ENCODE results near the gene RASD1.

The RASD1 gene

GRCh38 chr17:17496189-17497064 lies at the start of gene RASD1:
RASD1 (minus strand) TSS chr17:17496395; CDS start chr17:17496181, 214 bp downstream.
- DNase-seq: peak; percentile 77

DNA sequence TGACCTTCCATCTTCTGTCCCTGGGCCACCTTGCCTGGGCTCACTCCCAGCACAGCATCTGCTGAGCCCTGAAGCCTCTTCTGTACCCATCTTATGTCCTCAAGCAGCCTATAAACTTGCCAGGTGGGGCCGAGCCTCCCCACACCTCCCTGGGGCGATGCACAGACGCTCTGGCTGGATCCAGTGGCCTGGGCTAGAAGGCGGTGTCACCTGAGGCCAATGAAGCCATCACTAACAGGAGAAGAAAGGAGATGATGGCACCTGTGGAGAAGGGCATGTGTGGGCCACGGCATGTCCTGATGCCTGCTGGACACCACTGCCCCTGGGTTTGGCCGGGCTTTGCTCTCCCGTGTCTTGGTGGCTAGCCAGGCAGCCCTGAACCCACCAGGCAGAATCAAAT lies 49.8 kb upstream of the RASD1 start:
- no peak for DNase-seq

- no peak for DNase-seq
These were observed 49.0 kb upstream of the RASD1 start for GRCh38 chr17:17545031-17545820.

DNA sequence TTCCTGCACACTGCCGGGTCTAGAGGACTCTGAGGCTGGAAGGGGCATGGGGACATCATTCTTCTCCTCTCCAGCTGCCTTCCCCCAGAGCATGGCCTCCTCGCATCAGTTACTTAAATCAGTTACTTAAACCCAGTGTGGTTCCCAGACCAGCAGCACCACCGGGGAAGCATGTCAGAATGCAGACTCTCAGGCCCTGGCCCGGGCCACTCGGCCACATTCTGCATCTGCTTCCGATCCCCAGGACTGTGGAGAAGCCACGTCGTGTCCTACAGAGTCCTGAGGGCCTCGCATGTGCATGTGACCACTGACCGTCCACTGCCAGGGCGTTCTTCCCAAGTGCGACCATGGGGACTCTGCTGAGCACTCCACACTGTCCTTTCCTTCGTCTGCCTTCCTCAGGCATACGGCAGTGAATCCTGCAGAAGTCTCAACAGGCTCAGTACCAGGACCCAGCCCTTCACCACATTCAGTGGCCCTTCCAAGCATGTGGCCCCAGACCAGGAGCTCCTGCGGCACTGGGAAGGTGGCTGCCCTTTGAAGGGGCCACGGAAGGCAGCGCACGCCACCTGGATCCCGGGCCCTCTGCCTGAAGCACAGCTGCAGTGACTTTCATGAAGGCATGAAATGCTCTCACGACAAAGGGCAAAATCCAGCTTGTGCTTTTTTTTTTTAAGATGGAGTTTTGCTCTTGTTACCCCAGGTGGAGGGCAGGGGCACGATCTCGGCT lies 46.9 kb upstream of the RASD1 start:
- no peak for DNase-seq

DNA sequence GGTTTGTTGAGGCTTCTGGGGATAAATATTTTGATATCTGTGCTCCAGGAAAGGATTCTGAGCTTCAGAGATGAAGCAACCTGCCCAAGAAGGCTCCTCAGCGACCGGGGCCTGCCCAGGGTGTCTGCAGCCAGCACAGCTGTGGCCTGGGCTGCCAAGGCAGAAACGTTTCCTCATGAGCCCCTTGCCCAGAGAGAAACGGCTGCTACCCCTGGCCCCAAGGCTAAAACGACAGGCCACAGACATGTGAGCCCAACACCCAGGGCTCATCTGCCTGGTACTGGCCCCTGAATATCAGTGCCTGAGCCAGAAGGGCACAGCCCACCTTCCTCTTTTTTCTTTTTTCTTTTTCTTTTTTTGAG lies 45.4 kb upstream of the RASD1 start:
- DNase-seq: no peak

DNA sequence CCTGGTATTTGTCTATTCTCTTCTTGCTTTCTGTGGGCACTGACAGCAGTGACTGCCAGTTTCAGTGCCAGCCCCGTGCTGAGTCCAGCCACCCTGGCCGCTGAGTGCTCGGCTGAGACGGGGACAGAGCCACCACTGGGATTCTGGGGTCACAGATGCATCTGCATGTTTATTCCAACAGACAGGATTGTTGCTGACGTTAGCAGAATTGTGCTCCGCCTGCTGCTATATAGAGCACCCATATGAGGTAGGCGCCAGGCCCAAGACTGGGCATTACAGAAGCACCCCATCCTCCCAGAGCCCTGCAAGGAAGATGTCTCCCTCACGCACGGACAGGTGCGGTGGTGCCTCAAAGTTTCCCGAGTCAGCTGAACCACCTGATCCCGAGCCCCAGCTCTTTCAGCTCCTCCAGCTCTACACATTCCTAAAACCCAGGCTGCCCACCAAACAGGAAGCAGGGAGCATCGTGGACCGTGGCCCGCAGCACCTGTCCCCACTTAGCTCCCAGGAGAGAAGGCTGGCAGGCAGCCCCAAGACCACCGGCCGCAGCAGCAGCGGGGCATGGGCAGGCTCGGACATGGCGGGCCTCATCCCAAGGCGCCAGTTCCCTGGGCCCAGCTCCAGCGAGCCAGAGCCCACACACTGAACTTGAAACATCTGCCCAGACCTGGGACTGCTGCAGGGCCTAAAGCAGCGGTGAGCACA lies 44.9 kb upstream of the RASD1 start:
- DNase-seq: no peak

GRCh38 chr17:17540278-17540906 lies 44.2 kb upstream of the RASD1 start:
- no peak for DNase-seq

DNA sequence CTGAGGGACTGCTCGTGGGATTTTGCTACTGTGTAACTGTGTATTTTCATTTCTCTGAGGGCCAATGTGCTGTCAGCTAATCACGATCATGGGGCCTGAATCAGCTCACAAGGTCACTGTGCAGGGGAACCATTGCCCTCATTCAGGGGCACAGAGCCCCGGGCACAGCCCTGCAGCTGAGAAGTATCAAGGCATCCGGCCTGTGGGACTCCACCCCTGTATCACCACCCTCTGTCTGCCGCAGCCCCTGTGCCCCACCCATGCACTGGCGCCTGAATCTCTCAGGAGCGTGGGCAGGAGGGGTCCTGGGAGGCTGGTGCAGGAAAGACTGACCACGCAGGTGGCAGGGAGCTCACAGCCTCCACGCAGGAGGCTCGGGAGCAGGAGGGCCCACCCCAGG lies 43.4 kb upstream of the RASD1 start:
- DNase-seq: no peak

- DNase-seq: no peak
These were observed 42.5 kb upstream of the RASD1 start for GRCh38 chr17:17538417-17539391.

DNA sequence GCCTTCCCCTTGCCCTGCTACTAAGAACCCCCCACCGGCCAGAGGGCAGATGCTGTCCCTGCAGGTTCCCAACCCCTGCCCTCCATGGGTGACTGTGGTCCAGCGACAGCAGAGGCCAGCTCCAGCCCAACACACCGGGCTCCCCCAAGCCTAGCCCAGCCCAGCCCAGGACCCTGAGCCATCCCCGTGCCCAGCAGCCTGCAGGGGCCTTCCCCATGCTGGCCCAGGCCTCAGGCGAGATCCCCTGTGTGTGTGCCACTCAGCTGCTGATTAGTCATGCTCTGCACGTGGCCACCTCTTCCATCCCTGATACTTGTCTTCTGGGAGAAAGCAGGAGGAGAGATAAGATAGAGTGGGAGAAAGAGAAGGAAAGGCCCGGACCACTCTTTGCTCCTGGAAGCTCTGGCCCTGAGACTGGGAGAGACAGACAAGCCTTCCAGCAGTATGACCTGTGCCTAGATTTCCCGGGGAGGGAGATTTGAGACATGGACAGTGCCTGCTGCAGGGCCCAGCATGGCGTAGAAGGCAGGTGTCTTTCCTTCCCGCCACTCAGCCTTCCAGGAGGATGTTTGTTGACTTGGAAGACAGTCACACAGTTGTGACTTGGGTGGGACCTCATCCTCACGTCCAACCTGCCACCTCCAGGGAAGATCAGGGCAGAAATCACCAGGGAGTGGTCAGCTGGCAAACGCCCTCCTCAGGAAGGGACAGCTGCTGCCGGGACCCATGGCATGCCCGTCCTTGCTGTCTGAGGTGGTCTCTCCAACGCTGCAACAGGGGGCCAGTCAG lies 41.3 kb upstream of the RASD1 start:
- no peak for DNase-seq

DNA sequence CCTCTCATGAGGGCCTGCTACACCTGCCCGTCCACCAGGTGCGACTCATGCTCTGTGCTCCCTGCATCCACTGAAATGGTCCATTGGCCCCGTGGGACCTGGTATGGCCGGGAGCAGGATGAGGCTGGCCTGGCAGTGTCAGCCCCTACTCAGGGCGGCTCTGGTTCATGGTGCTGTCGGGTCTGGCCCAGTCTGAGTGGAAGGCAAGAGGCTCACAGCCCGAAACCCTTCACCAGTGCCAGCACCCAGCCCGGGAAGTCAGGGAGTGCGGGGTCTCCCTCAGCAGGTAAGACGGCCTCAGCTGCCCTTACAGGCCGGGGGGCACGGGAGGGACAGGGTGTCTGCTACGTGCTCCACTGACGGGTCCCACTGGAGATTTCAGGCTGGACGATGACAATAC lies 40.5 kb upstream of the RASD1 start:
- no peak for DNase-seq

DNA sequence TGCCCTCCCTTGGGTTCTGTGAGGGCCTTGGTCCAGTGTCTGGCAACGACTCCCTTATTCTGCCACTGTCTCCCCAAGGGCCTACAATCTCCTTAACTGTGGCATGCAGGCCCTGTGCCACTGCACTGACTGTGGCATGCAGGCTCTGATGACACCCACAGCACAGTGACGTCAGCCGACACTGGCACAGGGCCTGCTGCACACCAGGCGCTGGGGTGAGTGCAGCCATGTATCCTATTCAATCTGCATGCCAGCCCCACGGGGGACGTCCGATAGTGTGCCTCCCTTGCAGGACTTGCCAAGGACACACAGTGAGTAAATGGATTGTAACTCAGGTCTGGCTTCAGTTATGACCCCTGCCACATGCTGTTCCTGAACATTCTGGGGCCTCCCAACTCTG lies 39.8 kb upstream of the RASD1 start:
- no peak for DNase-seq

- no peak for DNase-seq
These were observed 37.8 kb upstream of the RASD1 start for GRCh38 chr17:17533901-17534441.

DNA sequence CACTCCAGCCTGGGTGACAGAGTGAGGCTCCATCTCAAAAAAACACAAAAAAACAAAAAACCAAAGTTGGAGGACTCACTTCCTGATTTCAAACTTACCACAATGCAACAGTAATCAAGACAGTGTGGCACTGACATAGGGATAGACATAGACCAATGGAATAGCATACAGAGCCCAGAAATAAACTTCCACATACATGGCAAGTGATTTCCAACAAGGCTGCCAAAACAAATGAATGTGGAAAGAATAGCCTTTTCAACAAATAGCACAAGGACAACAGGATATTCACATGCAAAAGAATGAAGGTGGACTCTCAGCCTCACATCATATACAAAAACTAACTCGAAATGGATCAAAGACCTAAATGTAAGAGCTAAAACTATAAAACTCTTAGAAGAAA lies 36.8 kb upstream of the RASD1 start:
- no peak for DNase-seq

GRCh38 chr17:17531156-17531555 lies 35.0 kb upstream of the RASD1 start:
- DNase-seq: no peak

DNA sequence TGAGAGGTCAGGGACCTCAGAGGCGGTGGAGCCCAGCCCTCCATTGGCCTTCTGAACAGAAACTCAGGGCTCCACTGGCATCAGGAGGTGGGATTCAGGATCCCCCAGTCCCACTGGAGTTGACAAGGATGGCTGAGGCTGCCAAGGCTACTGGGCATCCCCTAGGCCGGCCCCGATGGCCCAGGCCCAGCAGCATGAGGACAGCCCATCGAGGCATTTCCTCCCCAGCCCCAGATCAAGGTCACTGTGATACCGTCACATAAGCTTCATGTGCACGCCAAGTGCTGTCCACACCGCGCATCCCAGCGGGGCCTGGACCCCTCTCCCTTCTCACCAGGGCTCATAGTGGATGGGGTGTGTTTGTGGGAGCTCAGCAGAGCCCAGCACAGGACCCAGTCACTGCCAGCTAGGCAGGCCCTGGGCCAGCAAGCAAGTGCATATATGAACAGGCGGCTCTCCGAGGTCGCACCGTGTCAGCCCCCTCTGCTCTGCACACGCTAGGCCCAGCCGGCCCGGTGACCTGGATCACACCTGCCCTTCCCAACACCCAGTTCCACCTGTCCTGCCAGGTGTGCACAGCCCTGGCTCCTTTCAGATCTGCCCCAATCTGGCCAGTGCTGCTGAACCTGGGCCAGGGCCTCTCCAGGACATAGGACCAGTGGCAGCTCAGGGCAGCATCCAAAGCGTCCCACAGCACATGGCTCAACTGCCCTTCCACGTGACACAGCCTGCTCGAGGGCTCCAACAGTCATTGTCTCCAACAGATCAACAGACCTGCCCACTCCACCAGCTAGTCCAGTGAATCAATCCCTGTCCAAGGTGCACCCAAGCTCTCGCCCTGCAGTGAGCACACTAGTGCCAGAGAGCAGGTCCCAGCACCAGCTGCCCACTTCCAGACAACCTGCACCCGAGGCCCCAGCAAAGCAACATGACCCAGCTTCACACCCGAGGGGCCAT lies 32.8 kb upstream of the RASD1 start:
- no peak for DNase-seq

GRCh38 chr17:17527956-17528500 lies 31.8 kb upstream of the RASD1 start:
- no peak for DNase-seq

DNA sequence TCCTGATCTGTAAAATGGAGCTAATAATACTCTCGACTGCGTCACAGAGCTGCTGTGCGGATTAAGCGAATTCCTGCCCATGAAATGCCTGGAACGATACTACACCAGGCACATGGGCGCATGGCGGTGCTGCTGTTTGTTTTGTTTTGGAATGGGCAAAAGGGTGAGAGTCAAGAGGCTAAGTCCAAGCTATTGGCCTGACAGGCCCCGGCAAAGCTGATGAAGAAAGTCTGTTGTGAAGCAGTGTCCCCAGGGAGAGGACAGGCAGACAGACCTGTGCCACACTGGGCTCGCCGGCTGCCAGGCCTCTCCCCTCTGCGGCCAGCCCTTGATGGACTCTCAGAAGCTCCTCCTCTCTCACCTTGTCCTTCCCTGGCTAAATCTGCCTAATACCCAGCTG lies 31.3 kb upstream of the RASD1 start:
- no peak for DNase-seq
